Stomach (tissue), 9 donors: ENCODE data around the gene KIAA1614. TPM values are rescaled to one million over a fixed set of nuclear protein-coding genes. Genes with fewer than 3 reads are reported as not detected.
"Not testable (repeated sequence)": the region's sequence is repeated elsewhere in the genome, so short reads cannot be mapped to it uniquely, and the experiment has no call there.

ENCODE experiments used
- DNase-seq, 2 donors: peaks; one replicate each; pipeline versions ENCODE4 v3.0.0 to v3.0.0-alpha.2; 2013 to 2019
- H3K27ac ChIP-seq, 5 donors: fragments of 200-600 bp in 4 of 5; sonication (generic) in 4 of 5; one replicate each; pipeline ENCODE4 v1.5.1; 2013 to 2019; ENCODE audit warnings: mild to moderate bottlenecking in 1 of 5, moderate library complexity in 1 of 5
- H3K27me3 ChIP-seq, 3 donors: fragments of 200-600 bp; sonication (generic); one replicate each; pipeline ENCODE4 v1.5.1; 2017 to 2019; ENCODE audit warnings: mixed run types in 1 of 3
- H3K36me3 ChIP-seq, 4 donors: fragments of 200-600 bp; sonication (generic); 1 replicate in 3 of 4; 2 replicates in 1 of 4; pipeline ENCODE4 v1.5.1; 2016 to 2019
- H3K4me1 ChIP-seq, 4 donors: fragments of 200-600 bp; sonication (generic); one replicate each; pipeline ENCODE4 v1.5.1; 2016 to 2019
- H3K4me3 ChIP-seq, 4 donors: fragments of 200-600 bp; sonication (generic) in 3 of 4; one replicate each; pipeline ENCODE4 v1.5.1; 2016 to 2019; ENCODE audit warnings: mild to moderate bottlenecking in 1 of 4
- H3K9me3 ChIP-seq, 4 donors: fragments of 200-600 bp; sonication (generic); one replicate each; pipeline ENCODE4 v1.5.1; 2016 to 2019
- EP300 ChIP-seq: sonication (generic); formaldehyde crosslinking; IDR thresholded peaks from one replicate; pipeline ENCODE4 v1.6.1; 2017; ENCODE audit warnings: antibody characterized with exemption
- POLR2A ChIP-seq, 4 donors: fragments of 450-650 bp; IDR thresholded peaks; one replicate each; pipeline ENCODE4 v1.6.1; 2016; ENCODE audit warnings: antibody characterized with exemption in 4 of 4, control low read depth in 2 of 4, mild to moderate bottlenecking in 1 of 4, moderate library complexity in 1 of 4
- POLR2AphosphoS5 ChIP-seq, 3 donors: sonication (generic); formaldehyde crosslinking; IDR thresholded peaks; one replicate each; pipeline ENCODE4 v1.6.1; 2016; ENCODE audit warnings: antibody characterized with exemption in 3 of 3
- WGBS, 5 donors: extraction: QIAGEN DNeasy Blood & Tissue Kit in 3 of 5; methylation state at CpG; one replicate each; pipeline versions ENCODE4 v1.1.5 to v1.1.7; 2013 to 2018; 5-methylcytosine and 5-hydroxymethylcytosine counted together
- intact Hi-C: fragments of 100-400 bp; cut with DNase I; formaldehyde crosslinking; loops from one replicate; pipeline ENCODE4 v1.15.1; 2023; ENCODE audit warnings: low total_unique reads
- polyA plus RNA-seq, 3 donors: library from polyadenylated mRNA; stranded (reverse); fragments of 200-250 nt; gene quantifications; one replicate each; pipeline ENCODE4 v1.2.3, GENCODE V29; 2013
- total RNA-seq, 5 donors: library from RNA; depleted of rRNA; stranded (reverse); fragments of >200 nt; gene quantifications; one replicate each; pipeline versions ENCODE4 v1.1.0 to v1.2.3, GENCODE V29; 2014 to 2016
- TF ChIP-seq, protein P1 (sequence below), 7 experiments: fragments of 450-650 bp in 4 of 7; fragments of 200-600 bp in 3 of 7; sonication (generic) in 3 of 7; IDR thresholded peaks; one replicate each; pipeline ENCODE4 v1.5.1; 2016 to 2019; ENCODE audit warnings: antibody characterized with exemption in 7 of 7, control low read depth in 2 of 7, mild to moderate bottlenecking in 1 of 7
- donor health status: healthy with polysubstance abuse.
- donor health status: Bipolar disorder and iron deficiency.
- donor health status: healthy.

KIAA1614 gene
- total and polyA plus RNA-seq, 8 donors: under 0.01 to 6.1 (median 1.8) TPM; not detected in 1

DNA sequence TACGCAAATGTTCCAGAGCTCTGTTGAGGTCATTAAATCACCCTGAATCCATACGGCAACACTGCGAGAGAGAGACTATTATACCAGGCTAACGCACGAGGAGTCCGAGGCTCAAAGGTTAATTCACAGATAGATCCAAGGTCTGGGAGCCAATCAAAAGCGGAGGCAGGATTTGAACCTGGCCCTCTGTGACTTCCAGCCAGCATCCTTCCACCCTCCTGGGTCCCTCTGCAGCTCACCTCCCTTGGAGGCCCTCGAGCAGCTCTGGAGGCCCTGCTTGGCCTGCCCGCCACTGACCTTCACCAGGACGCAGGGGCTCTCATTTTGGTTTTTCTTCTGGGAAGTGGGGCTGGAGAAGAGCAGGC, 42.1 kb downstream of the KIAA1614 start:
- Histone ChIP-seq H3K4me1 (peaks cover 6 to 29% (median 19%) of the 10 kb centered on the region in 4 donors), H3K4me3 (peak overlapping the region; percentile 50 to 81 (median 62)), H3K36me3 (peaks cover 0 to 21% (median 11%) of the 10 kb centered on the region in 4 donors), H3K27me3 (no peaks in the 10 kb centered on the region), H3K9me3 (no peaks in the 10 kb centered on the region), H3K27ac (peak overlapping the region in 3 of 5 donors; percentile 63 to 82 (median 75))
- DNase-seq: no peak
- 81 to 90% (median 84%) methylated on average over 10 of the region's 10 CpGs for WGBS, 5 donors
- intact Hi-C loops: no loop called here
- TF ChIP-seq POLR2AphosphoS5 (IDR thresholded peaks at IDR 0.05) (no peak), EP300 (no peak), POLR2A (IDR thresholded peaks at IDR 0.05) (no peak)
- TF ChIP-seq, protein P1, sequence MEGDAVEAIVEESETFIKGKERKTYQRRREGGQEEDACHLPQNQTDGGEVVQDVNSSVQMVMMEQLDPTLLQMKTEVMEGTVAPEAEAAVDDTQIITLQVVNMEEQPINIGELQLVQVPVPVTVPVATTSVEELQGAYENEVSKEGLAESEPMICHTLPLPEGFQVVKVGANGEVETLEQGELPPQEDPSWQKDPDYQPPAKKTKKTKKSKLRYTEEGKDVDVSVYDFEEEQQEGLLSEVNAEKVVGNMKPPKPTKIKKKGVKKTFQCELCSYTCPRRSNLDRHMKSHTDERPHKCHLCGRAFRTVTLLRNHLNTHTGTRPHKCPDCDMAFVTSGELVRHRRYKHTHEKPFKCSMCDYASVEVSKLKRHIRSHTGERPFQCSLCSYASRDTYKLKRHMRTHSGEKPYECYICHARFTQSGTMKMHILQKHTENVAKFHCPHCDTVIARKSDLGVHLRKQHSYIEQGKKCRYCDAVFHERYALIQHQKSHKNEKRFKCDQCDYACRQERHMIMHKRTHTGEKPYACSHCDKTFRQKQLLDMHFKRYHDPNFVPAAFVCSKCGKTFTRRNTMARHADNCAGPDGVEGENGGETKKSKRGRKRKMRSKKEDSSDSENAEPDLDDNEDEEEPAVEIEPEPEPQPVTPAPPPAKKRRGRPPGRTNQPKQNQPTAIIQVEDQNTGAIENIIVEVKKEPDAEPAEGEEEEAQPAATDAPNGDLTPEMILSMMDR (IDR thresholded peaks at IDR 0.05): no peak

DNA sequence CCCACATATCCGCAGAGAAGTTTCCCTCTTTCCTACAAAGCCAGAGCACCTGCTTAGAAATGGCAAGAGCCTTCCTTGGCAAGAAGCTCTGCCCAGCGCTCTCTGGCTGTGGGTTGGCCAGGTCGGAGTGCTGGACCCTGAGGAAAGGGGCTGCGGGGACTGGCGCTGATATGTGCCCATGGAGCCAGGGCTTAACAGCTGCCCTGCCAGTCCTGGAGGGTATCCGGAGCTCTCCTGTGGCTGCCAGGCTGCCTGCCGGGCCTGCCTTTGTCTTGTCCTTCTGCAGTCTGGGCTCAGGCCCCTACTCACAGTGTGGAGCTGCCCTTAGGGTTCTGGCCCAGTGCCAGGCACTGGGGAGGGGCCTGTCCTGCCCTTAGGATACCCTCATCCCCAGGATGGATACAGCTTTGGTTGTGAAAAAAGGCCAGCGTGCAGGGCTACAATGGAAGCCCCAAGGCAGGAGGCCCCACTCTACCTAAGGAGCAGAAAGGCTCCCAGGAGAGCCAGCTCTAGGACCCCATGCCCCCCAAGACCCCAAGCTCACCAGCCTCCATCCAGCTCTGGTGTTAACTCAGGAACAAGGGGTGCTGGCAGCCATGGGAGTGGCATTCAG, 43.4 kb downstream of the KIAA1614 start:
- no peaks in the 10 kb centered on the region for H3K9me3 ChIP-seq
- WGBS, 5 donors: 80 to 89% (median 85%) methylated on average over 5 to 8 of the region's 8 CpGs
- no peak for DNase-seq

DNA sequence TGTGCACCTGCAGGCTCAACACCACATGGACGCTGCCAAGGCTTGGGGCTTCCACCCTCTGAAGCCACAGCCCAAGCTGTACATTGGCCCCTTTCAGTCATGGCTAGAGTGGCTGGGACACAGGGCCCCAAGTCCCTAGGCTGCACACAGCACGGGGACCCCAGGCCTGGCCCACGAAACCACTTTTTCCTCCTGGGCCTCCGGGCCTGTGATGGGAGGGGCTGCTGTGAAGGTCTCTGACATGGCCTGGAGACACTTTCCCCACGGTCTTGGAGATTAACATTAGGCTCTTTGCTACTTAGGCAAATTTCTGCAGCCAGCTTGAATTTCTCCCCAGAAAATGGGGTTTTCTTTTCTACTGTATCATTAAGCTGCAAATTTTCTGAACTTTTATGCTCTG, 46.9 kb downstream of the KIAA1614 start:
- intact Hi-C loops, H3K4me3 ChIP-seq, DNase-seq, H3K27me3 ChIP-seq, H3K9me3 ChIP-seq, H3K27ac ChIP-seq: not testable (repeated sequence)
- Histone ChIP-seq H3K4me1 (peaks cover 0 to 22% (median 5%) of the 10 kb centered on the region in 4 donors), H3K36me3 (peaks cover 0 to 11% (median 8%) of the 10 kb centered on the region in 4 donors)
- WGBS, 5 donors: 87 to 100% (median 95%) methylated on average over 5 of the region's 5 CpGs

More for the DNA sequence above, 43.4 kb downstream of the KIAA1614 start:
- Histone ChIP-seq H3K4me1 (peaks cover 6 to 29% (median 19%) of the 10 kb centered on the region in 4 donors), H3K27me3 (no peaks in the 10 kb centered on the region), H3K4me3 (no peak overlapping the region), H3K27ac (no peak overlapping the region), H3K36me3 (peaks cover 0 to 11% (median 8%) of the 10 kb centered on the region in 4 donors)
- TF ChIP-seq POLR2A (IDR thresholded peaks at IDR 0.05): no peak
- TF ChIP-seq EP300: no peak
- TF ChIP-seq POLR2AphosphoS5 (IDR thresholded peaks at IDR 0.05): no peak
- TF ChIP-seq, protein P1 (IDR thresholded peaks at IDR 0.05): no peak
- intact Hi-C loops: no loop called here

DNA sequence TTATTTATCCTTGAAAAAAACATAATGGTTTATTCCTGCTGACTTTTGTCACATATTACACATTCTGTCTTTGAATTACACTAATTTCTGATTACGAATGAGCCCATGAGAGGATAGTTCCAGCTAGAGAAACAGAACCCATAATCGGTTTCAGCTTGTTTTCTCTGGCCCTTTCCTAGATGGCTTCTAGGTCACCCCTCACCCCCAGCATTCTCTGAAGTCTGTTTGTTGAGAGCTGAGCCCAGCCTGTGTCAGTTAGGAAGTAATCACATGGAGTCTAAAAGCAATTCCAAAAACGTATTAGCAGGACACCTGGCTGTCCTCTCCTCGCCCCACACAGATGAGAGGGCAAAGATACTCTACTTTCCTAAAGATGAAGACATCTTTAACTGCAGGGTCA, 48.9 kb downstream of the KIAA1614 start:
- Histone ChIP-seq H3K4me1 (peaks cover 0 to 8% (median 2%) of the 10 kb centered on the region in 4 donors), H3K36me3 (peaks cover 0 to 20% (median 13%) of the 10 kb centered on the region in 4 donors)

DNA sequence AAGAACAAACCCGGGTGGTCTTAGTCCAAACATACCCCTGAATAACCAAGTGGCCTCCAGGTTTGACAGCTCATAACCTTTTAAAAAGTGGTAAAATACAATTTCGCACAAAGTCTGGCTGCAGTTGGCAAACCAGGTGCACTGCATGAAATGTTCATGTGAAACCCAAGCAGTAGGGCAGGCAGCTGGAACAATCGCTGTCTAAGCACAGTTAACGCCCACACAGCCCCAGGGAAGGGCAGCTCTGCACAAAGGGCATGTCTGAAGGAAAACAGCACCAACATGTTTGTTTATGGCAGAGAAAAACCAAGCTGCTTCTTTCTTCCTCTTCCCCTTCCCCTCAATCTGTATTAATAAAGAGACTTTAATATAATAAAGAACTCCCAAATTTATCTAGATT, 49.5 kb downstream of the KIAA1614 start:
- Histone ChIP-seq H3K27ac (no peak overlapping the region), H3K27me3 (no peaks in the 10 kb centered on the region), H3K36me3 (peaks cover 0 to 23% (median 18%) of the 10 kb centered on the region in 4 donors), H3K4me3 (no peak overlapping the region), H3K9me3 (no peaks in the 10 kb centered on the region), H3K4me1 (peaks cover 0 to 8% (median 2%) of the 10 kb centered on the region in 4 donors)
- TF ChIP-seq POLR2AphosphoS5 (IDR thresholded peaks at IDR 0.05) (no peak), POLR2A (IDR thresholded peaks at IDR 0.05) (no peak), EP300 (no peak)
- TF ChIP-seq, protein P1 (IDR thresholded peaks at IDR 0.05): no peak
- intact Hi-C loops: no loop called here
- peak in 1 of 2 donors; percentile 67 for DNase-seq
- WGBS, 5 donors: 54 to 78% (median 69%) methylated on average over 4 of the region's 4 CpGs

More for the DNA sequence above, 48.9 kb downstream of the KIAA1614 start:
- Histone ChIP-seq H3K27ac (no peak overlapping the region), H3K4me3 (no peak overlapping the region), H3K9me3 (no peaks in the 10 kb centered on the region), H3K27me3 (no peaks in the 10 kb centered on the region)
- WGBS, 5 donors: 68 to 84% (median 78%) methylated on average over 4 of the region's 4 CpGs
- intact Hi-C loops: no loop called here
- no peak for TF ChIP-seq POLR2AphosphoS5 (IDR thresholded peaks at IDR 0.05)
- no peak for DNase-seq
